GM21447 (cell line): Measurements from ENCODE around the gene PHACTR3.

Experiments
- ATAC-seq: cut with Tn5 transposase; IDR thresholded peaks from one replicate; pipeline ENCODE4 v1.9.1; 2021; ENCODE audit not compliant: unreplicated experiment

The PHACTR3 gene

DNA sequence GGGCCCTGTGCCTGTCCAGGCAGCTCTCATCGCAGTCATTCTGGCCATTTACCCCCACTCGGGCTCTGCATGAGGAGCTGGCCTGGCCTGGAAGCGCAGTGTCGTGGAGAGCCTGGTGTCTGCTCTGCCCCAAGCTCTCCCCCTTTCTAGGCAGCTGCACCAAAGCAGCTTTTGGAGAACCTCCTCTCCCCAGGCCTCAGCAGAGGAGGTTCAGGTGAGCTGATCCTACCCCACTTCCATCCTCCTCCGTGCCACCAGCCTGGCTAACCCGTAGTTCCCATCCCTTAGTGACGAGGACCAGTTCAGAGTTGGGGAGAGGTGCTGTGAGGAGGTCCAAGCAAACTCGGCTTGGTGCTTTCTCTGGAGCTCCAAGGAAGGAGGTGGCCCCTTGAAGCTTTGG, 30.5 kb upstream of the PHACTR3 start:
- ATAC-seq = no peak

DNA sequence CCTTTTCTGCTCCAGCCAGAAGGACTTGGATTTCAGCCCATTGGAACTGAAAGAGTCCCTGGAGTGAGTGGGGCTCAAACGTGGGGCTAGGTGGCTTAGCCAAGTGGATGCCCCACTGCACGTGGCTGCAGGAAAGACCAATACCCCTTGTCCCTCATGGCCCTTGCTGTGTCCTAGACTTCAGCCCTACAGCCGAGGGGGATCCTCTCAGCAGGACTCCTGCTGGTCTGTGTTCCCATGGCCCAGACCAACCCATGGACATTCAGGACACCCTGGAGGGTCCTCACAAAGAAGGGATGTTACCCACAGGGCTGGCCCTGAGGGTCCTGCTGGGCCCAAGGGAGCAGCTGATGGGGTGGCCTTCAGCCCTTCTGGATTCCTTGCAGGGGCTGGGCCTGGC, 30.0 kb upstream of the PHACTR3 start:
- no peak for ATAC-seq

DNA sequence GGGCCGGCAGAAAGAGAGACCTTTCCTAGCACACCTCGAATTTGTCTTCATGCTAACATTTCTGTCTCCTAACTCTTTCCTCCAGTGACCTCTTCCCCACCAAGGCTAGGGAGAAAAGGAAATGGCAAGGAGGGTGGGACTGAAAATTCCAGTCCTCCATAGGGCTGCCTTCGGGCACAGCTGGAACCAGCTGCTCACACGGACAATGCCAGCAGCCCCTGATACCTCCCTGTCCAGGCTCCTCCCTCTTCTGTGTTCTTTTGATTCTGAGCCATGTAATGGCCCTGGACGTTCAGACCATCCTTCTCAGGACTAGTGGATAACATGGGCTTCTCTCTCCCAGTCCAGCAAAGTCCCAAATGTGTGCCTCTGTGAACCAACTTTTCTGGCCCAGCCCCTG, 29.1 kb upstream of the PHACTR3 start:
- no peak for ATAC-seq

DNA sequence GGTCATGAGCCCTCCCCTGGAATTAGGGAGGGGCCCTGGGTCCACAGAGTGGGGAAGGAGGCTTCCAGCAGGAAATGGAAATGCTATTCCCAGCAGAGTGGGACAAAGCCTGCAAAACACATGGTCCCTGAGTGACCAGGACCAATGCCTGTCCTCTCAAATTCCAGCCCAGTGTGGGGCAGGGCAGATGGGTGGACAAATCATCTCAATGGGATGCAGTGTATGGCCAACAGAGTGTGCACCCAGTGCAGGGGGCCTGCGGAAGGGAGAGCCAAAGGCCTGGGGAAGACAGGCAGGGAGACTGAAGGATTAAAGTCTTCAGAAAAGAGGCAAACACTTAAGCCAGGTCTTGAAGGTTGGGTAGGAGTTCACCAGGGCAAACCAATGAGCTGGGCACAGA, 28.7 kb upstream of the PHACTR3 start:
- no peak for ATAC-seq

DNA sequence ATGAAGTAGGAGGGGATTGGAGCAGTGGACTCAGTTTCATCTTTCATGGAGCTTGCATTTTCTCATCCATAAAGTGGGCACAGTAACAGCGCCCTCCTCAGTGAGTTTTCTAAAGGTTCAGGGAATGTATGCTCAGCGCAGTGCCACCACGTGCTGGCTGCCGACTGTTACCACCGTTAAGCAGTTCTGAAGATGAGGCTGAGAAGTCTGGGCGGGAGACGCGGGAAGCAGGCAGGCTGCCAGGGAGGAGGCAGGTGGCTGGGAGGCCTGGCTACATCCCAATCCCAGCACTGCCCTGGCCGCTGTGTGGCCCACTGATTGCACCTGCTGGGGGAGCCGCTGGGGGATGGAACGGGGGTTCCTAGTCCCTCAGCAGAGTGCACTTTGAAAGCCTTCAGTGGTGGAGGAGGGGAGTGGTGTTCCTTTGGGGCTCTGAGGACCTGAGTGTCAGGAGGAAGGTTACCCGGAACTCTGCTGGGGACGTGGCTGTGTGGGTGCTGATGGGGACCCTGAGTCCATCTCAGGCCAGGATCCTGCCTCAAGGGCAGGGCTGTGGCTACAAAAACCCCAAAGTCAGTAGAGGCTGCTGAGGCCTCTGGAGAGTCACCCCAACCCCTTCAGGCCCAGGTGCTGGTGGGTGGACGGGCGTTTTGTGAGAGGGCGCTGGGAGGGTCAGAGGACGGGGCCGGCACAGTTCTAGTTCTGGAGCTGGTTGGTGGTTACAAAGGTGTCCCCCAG, 28.0 kb upstream of the PHACTR3 start:
- no peak for ATAC-seq

DNA sequence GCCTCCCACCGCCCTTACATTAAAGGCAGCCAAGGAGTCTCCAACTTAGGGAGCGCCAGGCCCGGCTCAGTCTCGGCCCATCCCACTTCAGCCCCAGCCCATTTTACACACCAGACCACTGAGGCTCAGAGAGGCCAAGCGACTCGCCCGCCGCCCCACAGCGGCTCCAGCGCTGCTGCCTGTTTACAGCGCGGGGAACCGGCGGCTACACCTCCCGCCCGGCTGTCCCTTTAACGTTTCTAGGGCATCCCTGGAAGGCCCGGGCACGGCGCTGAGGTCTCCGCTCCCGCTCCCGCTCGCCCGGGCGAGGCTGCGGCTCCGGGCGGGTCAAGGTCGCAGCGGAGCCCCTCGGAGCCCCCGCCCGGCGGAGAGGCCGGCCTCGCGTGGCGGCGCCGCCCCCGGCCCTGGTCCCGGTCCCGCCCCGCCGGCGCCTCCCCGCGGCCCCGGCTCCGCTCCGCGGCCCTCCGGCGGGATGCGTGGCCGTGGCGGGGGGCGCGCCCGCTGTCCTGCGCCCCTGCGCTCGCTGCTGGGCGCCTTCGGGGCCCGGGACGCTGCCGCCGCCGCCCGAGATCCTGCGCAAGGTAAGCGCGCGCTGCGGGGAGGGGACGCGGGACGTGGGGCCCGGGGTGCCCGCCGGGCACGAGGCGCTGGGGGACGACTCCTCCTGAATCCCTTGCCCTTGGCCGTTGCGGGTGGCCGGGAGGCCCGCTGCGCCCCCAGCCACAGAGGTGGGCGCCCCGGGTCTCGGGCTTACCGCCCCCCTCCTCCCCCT, 27.1 kb upstream of the PHACTR3 start:
- no peak for ATAC-seq

DNA sequence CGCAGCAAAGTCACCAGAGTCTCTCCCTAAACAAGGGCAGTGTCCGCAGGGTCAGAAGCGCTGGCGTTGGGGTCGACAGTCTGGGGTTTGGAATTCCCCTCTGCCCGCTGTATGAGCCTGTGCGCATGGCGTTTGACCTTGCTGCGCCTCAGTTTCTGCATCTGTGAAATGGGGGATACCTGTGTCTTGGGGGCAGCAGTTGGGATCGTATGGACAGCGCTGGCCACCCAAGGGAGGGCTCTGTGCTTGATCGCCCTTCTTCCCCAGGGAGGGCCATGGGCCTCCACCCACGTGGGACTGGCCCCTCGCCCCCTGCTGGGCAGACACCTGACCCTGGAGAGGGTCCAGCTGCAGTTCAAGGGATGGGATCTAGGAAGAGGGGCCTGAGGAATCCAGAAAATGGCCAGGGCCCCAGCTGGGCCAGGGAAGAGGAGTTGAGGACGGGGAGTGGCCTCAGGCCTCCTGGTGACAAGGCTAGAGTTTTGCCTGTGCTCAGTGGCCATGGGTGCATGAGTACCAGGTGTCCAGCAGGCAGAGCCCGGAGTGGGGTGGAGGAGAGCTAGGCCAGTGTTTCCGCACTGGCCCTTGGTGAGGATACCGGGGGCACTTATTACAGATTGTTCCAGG, 26.4 kb upstream of the PHACTR3 start:
- ATAC-seq = no peak

DNA sequence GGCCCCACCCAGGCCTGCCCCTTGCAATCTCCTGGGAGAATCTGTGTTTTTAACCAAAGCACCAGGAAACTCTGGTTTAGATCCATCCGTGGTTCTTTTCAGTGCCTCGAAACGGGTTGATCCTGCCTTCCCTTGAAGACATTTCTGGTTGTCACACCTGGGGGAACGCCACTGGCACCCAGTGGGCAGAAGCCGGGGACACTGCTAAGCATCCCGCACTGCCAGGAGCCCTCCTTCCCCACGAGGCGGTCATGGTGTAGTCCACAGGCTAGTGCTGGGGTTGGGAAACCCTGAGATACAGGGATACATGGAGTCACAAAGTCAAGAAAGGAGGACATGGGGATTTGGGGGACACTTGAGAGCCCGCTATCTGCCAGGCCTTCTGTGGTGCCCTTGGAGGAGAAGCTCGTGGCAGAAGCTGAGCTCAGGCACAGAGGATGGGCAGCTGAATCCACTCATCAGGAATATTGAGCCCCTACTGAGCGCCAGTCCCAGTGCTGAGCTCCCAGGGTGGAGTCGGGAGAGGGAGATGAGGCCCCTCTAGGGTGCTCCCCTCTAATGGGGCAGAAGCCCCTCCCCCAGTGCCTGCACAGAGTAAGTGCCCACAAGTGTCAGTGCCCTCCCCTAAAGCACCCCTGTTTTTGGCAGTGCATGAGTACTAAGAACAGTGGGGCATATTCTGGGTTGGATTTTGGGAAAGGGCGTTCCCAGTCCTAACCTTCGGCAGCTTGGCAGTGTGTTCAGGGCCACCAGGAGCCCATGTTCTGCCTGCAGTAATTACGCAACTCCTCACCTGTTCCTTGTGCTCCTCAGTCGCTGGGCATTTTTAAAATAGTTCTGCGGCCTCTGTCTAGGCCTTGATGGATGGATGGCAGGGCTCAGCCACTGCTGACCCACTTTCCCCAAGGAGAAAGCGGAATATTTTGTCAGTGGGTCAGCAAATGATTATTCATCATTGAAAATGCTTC, 25.6 kb upstream of the PHACTR3 start:
- no peak for ATAC-seq

DNA sequence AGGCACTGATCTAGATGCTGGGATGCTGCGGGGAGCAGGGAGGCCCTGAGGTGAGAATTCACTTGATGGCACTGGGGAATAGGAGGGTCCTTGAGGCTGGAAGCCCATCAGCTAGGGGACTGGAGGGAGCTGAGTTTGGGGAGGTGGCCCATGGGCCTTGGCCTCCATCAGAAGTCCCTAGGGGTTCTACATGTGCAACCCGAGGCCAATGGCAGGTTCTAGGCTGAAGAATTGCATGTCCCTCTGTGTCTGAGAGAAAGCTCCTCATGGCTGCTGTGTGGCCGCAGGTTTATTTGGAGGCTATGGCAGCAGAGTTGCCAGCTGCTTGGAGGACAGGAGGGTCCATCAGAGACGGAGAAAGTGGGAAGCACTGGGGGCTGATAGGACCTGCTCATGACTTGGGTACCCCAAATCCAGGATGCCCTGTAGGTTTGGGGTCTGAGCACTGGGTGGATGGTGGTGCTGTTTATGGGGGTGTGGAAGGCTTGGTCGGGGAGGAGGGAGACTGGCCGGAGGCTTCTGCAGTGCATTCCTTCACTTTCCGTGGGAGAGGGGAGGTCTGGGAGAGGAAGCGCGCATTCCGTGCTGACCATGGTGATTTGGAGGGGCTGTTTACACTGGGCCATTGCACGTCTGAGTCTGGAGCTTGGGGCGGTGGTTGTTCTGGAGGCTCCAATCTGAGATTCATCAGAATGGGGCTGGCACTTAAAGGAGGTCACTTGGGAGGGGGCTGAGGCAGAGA, 24.8 kb upstream of the PHACTR3 start:
- no peak for ATAC-seq

DNA sequence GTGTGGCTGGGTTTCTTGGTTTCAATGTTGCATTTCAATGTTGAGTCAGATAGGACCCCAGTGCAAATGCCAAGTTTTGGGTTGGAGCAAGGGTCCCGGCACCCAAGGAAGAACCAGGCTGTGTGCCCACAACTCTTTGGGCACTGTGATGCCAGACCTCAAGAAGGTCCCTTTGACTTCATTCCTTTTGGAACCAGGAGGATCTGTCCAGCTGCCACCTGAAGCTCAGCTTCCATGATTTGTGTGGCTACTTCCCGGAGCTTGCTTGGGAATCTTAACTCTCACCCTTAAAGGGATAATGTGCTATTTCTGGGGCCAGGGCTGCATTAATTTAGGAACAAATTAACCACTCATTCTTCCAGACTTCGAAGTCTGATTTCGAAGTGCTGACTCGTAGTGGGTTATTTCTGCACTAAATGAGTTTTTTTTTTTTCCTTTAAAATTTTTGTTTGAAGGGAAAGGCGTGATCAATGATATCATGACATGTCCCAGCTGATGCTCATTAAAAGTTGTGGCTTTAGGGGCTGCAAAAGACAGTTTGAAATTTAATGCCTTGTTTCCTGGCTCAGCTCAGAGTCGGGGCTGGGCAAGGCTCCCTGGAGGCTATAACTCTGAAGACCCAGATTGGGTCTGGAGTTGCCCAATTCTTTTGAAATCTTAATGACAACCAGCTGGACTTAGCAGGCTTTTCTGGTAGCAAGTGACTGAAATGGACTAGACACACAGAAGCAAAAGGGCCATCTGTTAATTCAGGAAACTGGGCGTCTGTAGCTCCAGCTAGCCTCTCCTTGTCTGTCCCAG, 24.0 kb upstream of the PHACTR3 start:
- ATAC-seq = no peak

DNA sequence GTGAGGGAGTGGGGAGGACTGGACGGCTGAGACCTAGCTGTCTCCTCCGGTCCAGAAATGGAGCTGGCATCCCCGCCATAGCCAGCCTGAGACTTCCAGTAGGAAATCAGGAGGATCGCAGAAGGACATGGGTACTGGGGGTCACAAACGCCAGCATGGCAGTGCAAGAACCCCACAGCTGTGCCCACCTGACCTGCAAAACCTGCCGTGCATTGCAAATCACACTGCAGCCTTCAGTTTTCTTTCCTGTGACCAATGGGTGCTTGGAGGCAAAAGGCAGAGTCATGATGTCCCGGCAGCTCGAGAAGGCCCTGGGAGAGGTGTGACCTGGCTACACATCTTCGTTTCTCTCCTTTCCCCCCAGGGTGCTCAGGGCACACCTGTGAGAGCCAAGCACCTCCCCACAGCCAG, 23.3 kb upstream of the PHACTR3 start:
- no peak for ATAC-seq

DNA sequence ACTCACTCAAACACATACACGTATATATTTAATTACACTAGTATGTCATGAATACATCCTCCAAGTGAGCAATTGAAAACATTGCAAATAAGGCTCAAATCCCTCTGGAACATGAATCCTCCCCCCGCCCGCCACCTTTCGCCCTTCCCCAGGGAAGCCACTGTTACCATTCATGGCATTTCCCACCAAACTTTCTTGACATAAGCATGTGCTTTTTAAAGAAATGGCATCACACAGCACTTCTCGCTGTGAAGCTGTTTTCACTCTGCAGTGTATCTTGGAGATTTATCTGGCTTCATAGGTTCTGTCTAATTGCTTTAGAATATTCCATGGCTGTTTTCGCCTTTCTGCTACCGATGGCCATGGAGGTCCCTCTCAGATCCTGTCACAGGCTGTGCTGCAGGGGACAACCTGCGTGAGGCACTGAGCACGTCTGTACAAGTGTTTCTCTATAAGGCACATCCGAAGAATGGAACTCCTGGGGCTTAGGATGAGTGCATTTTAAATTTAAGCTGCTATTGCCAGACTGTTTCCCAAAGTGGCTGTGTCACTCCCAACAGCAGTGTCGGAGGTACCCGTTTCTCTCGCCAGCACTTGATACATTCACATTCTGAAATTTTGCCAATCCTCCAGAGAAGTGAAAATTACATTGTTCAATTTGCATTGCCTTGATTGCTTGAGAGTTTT, 22.2 kb upstream of the PHACTR3 start:
- no peak for ATAC-seq

DNA sequence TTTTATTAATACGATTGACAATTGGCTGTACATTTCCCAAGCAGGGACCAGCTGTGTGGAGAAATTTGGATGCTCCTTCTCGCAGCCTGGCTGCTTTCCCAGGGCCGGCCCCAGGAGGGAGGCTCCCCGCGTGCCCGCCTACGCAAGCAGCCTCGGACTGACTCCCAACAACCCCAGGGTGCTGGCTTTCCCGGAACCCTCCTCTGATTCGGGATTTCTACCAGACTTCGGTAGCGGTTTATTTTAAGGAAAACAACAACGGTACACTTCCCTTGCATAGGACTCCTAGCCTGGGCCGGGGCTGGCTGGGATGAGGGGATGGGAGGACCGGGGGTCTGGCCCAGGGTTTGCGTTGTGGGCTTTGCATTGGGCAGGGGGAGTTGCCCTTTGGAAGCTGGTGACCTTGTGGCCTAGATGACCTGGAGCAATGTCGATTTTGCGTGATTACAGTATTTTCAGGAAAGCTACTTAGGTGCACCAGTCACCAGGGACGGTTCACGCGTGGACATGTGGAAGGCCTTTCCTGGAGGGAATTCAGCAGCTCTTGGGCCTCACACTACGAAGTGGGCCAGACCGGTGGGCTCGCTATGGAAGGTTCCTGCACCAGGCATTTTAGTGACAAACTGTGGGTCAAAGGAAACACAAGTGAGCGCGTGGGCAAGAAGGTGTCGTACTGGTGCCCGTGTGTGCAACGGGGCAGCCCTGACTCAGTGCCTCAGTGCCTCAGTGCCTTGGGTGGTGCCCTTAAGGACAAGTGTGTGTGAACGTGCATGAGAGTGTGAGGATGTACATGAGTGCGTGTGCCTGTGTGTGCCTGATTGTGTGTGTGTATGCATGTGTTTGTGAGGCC, 20.7 kb upstream of the PHACTR3 start:
- ATAC-seq = no peak

DNA sequence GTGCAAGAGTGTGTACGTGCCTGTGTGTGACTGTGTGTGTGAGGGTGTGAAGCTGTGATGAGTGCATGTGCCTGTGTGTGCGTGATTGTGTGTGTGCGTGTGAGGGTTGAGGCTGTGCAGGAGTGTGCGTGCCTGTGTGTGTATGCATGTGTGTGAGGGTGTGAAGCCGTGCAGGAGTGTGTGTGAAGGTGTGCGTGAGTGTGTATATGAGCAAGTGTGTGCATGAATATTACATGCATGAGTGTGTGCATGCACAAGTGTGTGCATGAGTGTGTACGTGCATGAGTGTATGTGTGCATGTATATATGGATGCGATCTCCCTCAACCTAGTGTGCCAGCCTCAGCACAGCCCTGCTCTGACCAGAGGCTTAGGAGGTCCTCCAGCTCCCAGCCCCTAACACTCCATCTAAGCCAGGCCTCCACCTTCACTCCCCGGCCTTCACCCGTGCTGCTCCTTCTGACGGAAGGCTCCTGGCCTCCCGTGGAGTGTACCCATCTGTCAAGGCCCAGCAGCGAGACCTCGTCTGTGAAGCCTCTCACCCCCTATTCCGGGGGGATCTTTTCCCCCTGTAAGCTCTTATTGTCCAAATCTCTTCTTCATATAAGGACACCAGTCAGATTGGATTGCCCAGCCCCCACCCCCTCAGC, 19.9 kb upstream of the PHACTR3 start:
- no peak for ATAC-seq

DNA sequence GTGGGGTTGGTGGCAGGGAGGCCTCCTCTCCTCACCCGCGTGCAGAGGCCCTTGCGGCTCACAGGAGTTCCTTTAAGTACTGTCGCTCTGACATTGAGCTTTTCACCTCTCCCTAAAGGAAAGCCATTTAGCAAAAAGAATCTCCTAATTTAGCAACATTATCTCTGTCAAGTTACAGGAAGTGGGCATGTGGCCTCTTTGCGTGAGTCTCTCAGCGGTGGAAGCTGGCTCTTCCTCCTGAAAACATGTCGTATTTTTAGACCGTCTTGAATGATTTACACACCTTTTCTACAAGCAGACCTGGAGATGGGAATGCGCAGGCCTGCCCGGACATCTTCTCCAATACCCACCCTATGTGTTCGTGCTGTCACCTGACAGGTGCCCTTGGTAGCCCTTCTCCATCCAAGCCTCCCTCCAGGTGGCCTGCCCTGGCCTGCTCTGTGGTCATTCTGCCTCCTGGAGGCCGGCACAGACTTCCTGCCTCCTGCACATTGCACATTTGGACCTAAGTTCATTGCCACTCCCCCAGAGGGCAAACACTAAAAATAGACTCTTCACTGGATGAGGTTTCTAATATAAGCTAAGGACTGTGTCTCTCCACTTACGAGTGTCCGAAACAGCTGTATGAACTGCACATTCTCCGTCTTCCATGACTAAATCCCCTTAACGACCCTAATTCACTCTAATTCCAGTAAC, 18.5 kb upstream of the PHACTR3 start:
- ATAC-seq = no peak

DNA sequence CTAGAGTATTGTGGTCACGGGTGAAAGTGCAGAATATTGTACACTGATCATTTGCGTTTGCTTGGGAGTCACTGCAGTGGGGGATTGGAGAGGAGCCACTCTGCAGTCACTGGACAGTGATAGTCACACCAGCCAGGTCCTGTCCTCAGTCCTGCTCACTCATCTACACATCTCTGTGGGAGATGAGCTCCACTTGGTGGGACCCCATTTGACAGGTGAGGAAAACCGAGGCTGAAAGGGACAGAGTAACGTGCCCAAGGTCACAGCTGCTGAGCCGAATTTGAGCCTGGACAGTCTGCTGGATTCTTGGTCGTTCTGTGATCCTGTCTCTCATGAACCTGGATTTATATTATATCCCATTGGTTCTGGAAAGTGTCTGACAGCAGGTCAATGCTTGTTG, 17.7 kb upstream of the PHACTR3 start:
- ATAC-seq = no peak

DNA sequence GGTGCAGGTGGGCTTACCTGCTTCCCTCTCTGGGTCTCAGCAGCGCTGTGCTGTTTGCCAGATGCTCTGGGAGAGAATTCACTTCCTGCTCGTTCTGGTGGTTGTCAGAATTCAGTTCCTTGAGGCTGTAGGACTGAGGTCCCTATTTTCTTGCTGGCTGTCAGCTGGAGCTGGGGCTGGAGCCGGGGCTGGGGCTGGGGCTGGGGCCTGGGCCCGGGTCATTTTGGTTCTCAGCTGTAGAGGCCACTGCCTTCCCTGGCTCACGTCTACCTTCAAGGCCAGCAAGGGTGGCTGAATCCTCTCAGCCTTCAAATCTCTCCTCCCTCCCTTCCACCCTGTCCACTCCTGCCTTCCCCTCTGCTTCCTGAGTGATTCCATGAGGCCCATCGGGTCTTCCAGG, 16.8 kb upstream of the PHACTR3 start:
- no peak for ATAC-seq
